HCT116 (cell line): ENCODE measurements around the gene GPX2. TPM values are rescaled to one million over a fixed set of nuclear protein-coding genes. Genes with fewer than 3 reads are reported as not detected.

ENCODE experiments used
- ATAC-seq: fragments of 200-7000 bp; cut with Tn5 transposase; 2 replicates; pipeline ENCODE4 v1.9.1; 2020; ENCODE audit warnings: mild to moderate bottlenecking, moderate library complexity
- BruUV-seq: library from RNA; stranded (reverse); fragments of 400-500 nt; replicated peaks from 2 replicates; lab custom pipeline; 2021; lab: Mats Ljungman, UMichigan
- CTCF ChIA-PET: fragments of 300-600 bp; sonication (Branson Sonifier 250); formaldehyde crosslinking; loops from one replicate; lab custom pipeline; 2021; ENCODE audit warnings: antibody characterized with exemption; lab: Charles Lee
- POLR2A ChIA-PET: fragments of 300-600, 350-600 bp; sonication (Branson Sonifier 250); formaldehyde crosslinking; loops from one replicate; lab custom pipeline; 2021; ENCODE audit warnings: antibody characterized with exemption; lab: Charles Lee
- RAD21 ChIA-PET, 2 experiments: fragments of 300-600 bp; sonication (Branson Sonifier 250); formaldehyde crosslinking; loops; one replicate each; lab custom pipeline; 2023; ENCODE audit warnings: low total read pairs in 2 of 2; ENCODE audit not compliant: uncharacterized antibody in 2 of 2, unreplicated experiment in 2 of 2, low non-redundant PET in 1 of 2; lab: Charles Lee
- DNase-seq: peaks from one replicate; pipeline ENCODE4 v3.0.0-alpha.2; 2010; ENCODE audit warnings: low read depth, low spot score
- H2AFZ ChIP-seq: fragments of 200-600 bp; shearing (Covaris generic), sonication (generic); 2 replicates; pipeline ENCODE4 v1.6.1; 2017; ENCODE audit warnings: low read depth, mixed run types, mixed read lengths, antibody characterized with exemption, low read length; ENCODE audit not compliant: poor library complexity, severe bottlenecking
- H3K27ac ChIP-seq: 2 replicates; pipeline ENCODE4 v1.5.1; 2012; ENCODE audit warnings: low read depth, low read length
- H3K27me3 ChIP-seq: fragments of 200-600 bp; sonication (generic); 2 replicates; pipeline ENCODE4 v1.6.1; 2016; ENCODE audit warnings: mixed run types, low read length, mixed read lengths; ENCODE audit not compliant: insufficient read depth
- H3K36me3 ChIP-seq, 2 experiments: fragments of 200-500 bp in 1 of 2; fragments of 200-600 bp in 1 of 2; sonication (Bioruptor generic) in 1 of 2; sonication (generic) in 1 of 2; 2 replicates each; pipeline versions ENCODE4 v1.5.1 to v1.6.1; 2014 to 2016; ENCODE audit warnings: low read length in 2 of 2, inconsistent platforms in 1 of 2, mixed read lengths in 1 of 2, mixed run types in 1 of 2; ENCODE audit not compliant: insufficient read depth in 2 of 2, control insufficient read depth in 1 of 2
- H3K4me1 ChIP-seq, 2 experiments: fragments of 200-600 bp in 1 of 2; sonication (generic) in 1 of 2; 2 replicates each; pipeline versions ENCODE4 v1.5.1 to v1.6.1; 2012 to 2017; ENCODE audit warnings: low read length in 2 of 2, inconsistent platforms in 1 of 2, mild to moderate bottlenecking in 1 of 2, mixed read lengths in 1 of 2, mixed run types in 1 of 2, moderate library complexity in 1 of 2; ENCODE audit not compliant: insufficient read depth in 2 of 2, control insufficient read depth in 1 of 2
- H3K4me2 ChIP-seq: fragments of 200-600 bp; sonication (generic); 2 replicates; pipeline ENCODE4 v1.6.1; 2017; ENCODE audit warnings: mixed run types, low read length, mixed read lengths
- H3K4me3 ChIP-seq, 2 experiments: fragments of 200-600 bp in 1 of 2; sonication (generic) in 1 of 2; replicated peaks in 1 of 2; 2 replicates each; pipeline ENCODE4 v1.5.1; 2011 to 2016; ENCODE audit warnings: low read length in 2 of 2, control low read depth in 1 of 2, low read depth in 1 of 2, mild to moderate bottlenecking in 1 of 2, mixed read lengths in 1 of 2, mixed run types in 1 of 2
- H3K79me2 ChIP-seq: fragments of 200-600 bp; sonication (generic); 2 replicates; pipeline ENCODE4 v1.6.1; 2017; ENCODE audit warnings: mild to moderate bottlenecking, mixed run types, low read length, moderate library complexity, mixed read lengths; ENCODE audit not compliant: insufficient read depth
- H3K9ac ChIP-seq: fragments of 200-600 bp; sonication (generic); 2 replicates; pipeline ENCODE4 v1.6.1; 2016; ENCODE audit warnings: low read length, mixed read lengths
- H3K9me2 ChIP-seq: fragments of 200-600 bp; sonication (generic), shearing (Covaris generic); 2 replicates; pipeline ENCODE4 v1.6.1; 2017; ENCODE audit warnings: mixed run types, mild to moderate bottlenecking, moderate library complexity; ENCODE audit not compliant: insufficient read depth
- H3K9me3 ChIP-seq, 2 experiments: fragments of 200-500 bp in 1 of 2; fragments of 200-600 bp in 1 of 2; sonication (Bioruptor generic) in 1 of 2; sonication (generic) in 1 of 2; 2 replicates each; pipeline ENCODE4 v1.6.1; 2014 to 2017; ENCODE audit warnings: low read length in 2 of 2, mixed read lengths in 2 of 2, inconsistent platforms in 1 of 2, low read depth in 1 of 2, mild to moderate bottlenecking in 1 of 2, mixed run types in 1 of 2, moderate library complexity in 1 of 2; ENCODE audit not compliant: control insufficient read depth in 1 of 2, insufficient read depth in 1 of 2
- H4K20me1 ChIP-seq: fragments of 200-600 bp; sonication (generic), shearing (Covaris generic); 2 replicates; pipeline ENCODE4 v1.6.1; 2017; ENCODE audit warnings: mixed run types, mild to moderate bottlenecking, moderate library complexity; ENCODE audit not compliant: insufficient read depth
- CTCF ChIP-seq, 3 experiments: fragments of 200-600 bp in 1 of 3; sonication (generic) in 1 of 3; IDR thresholded peaks in 2 of 3; conservative IDR thresholded peaks in 1 of 3; 2 replicates each; pipeline ENCODE4 v1.5.1; 2012 to 2017; ENCODE audit warnings: low read depth in 2 of 3, low read length in 2 of 3, antibody characterized with exemption in 1 of 3, borderline replicate concordance in 1 of 3, control low read depth in 1 of 3, mild to moderate bottlenecking in 1 of 3, mixed read lengths in 1 of 3, mixed run types in 1 of 3, moderate library complexity in 1 of 3; ENCODE audit not compliant: insufficient read depth in 1 of 3
- POLR2AphosphoS5 ChIP-seq: IDR thresholded peaks from 2 replicates; pipeline ENCODE4 v1.6.1; 2011; ENCODE audit warnings: mild to moderate bottlenecking, low read depth, low read length, moderate library complexity
- RAD21 ChIP-seq: IDR thresholded peaks from 2 replicates; pipeline ENCODE4 v1.6.1; 2012; ENCODE audit warnings: low read depth, mild to moderate bottlenecking
- SIN3A ChIP-seq: IDR thresholded peaks from 2 replicates; pipeline ENCODE4 v1.6.1; 2012; ENCODE audit warnings: low read depth
- SRF ChIP-seq: IDR thresholded peaks from 2 replicates; pipeline ENCODE4 v1.6.1; 2012; ENCODE audit warnings: low read depth
- ZNF274 ChIP-seq: fragments of 200-500 bp; sonication (Bioruptor generic); IDR thresholded peaks from 2 replicates; pipeline ENCODE4 v1.6.1; 2014; ENCODE audit warnings: mild to moderate bottlenecking, low read depth, low read length, inconsistent platforms
- intact Hi-C: fragments of 100-400 bp; cut with micrococcal nuclease; formaldehyde crosslinking; loops from 2 replicates; pipeline ENCODE4 v1.10.0; 2022
- total RNA-seq: library from RNA; stranded (reverse); gene quantifications from one replicate; pipeline ENCODE4 v1.2.1, GENCODE V29; 2021; ENCODE audit not compliant: unreplicated experiment
- TF ChIP-seq, protein P1 (sequence below): IDR thresholded peaks from 2 replicates; pipeline ENCODE4 v1.6.1; 2012
- TF ChIP-seq, protein P2 (sequence below): IDR thresholded peaks from 2 replicates; pipeline ENCODE4 v1.6.1; 2012

Gene GPX2
- total RNA-seq, 1 experiment from 2014 or later = 0.61 TPM

DNA sequence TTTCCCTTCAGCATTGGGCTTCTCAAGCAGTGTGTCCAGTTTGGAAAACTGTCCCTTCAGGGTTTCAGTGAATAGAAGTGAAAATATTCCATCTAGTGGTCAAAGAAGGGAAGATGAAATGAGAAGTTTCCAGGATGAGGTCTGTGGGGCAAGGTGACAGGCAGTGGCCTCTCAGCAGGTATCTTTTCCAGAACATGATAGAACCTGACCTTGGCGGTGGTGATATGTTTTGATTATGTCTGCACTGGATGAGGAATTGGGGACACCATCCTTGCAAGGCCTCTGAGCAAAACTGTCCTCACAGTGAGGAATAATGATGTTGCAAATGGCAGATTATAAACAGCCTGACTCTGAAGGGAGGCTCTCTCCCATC lies 4.7 kb downstream of the GPX2 start:
- Histone ChIP-seq H3K4me2 (no peak overlapping the region), H4K20me1 (no peaks in the 10 kb centered on the region), H3K79me2 (no peaks in the 10 kb centered on the region; the same call in 1 of the 2 replicates), H3K9me2 (no peaks in the 10 kb centered on the region), H2AFZ (no peak overlapping the region), H3K27me3 (no peaks in the 10 kb centered on the region)
- peak; percentile 72 for ATAC-seq
- RAD21 ChIA-PET = no interaction called here
- TF ChIP-seq CTCF (IDR thresholded peaks at IDR 0.05 in 2 of 3, conservative IDR thresholded peaks at IDR 0.05 in 1 of 3; ENCODE audit: borderline replicate concordance in 1 of 3, insufficient read depth in 1 of 3, low read depth in 2 of 3, low read length in 2 of 3) (peak; percentile 18 to 52 (median 30); a peak in 3 of 6 replicates), POLR2AphosphoS5 (no peak), RAD21 (peak; percentile 46; the same call in 1 of the 2 replicates)
- TF ChIP-seq, protein P1, sequence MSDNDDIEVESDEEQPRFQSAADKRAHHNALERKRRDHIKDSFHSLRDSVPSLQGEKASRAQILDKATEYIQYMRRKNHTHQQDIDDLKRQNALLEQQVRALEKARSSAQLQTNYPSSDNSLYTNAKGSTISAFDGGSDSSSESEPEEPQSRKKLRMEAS = no peak
- TF ChIP-seq, all 23 proteins: peak for 2
- Histone ChIP-seq H3K27ac (no peak overlapping the region), H3K4me1 (no peaks in the 10 kb centered on the region), H3K4me3 (no peak overlapping the region), H3K9ac (no peak overlapping the region), H3K9me3 (no peaks in the 10 kb centered on the region), H3K36me3 (peaks cover 9% of the 10 kb centered on the region in 2 experiments; a peak in 2 of 4 replicates)
- no peak for DNase-seq
- no TSS peak for BruUV-seq
- POLR2A ChIA-PET = no interaction called here
- CTCF ChIA-PET = no interaction called here
- intact Hi-C loops = no loop called here

- no peak for DNase-seq
- Histone ChIP-seq H3K4me3 (no peak overlapping the region), H3K36me3 (peaks cover 9 to 14% of the 10 kb centered on the region in 2 experiments; a peak in 3 of 4 replicates), H3K9me2 (no peaks in the 10 kb centered on the region), H2AFZ (no peak overlapping the region), H3K9me3 (no peaks in the 10 kb centered on the region), H3K4me2 (no peak overlapping the region), H3K9ac (no peak overlapping the region), H3K79me2 (no peaks in the 10 kb centered on the region; the same call in 1 of the 2 replicates), H4K20me1 (no peaks in the 10 kb centered on the region), H3K4me1 (no peaks in the 10 kb centered on the region), H3K27me3 (no peaks in the 10 kb centered on the region), H3K27ac (no peak overlapping the region)
- intact Hi-C loops = no loop called here
- RAD21 ChIA-PET = no interaction called here
- POLR2A ChIA-PET = no interaction called here
- CTCF ChIA-PET = interaction anchor here (1.6 kb wide), 1 partner anchor 27 kb away, joined by 6 read pairs; no protein-coding TSS in a partner anchor
- TF ChIP-seq, protein P1 = no peak
- no peak for TF ChIP-seq SRF
- TF ChIP-seq, protein P2, sequence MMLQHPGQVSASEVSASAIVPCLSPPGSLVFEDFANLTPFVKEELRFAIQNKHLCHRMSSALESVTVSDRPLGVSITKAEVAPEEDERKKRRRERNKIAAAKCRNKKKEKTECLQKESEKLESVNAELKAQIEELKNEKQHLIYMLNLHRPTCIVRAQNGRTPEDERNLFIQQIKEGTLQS = no peak
- no peak for TF ChIP-seq ZNF274
- no peak for TF ChIP-seq SIN3A
- no peak for TF ChIP-seq POLR2AphosphoS5
- BruUV-seq = no TSS peak
- peak; percentile 25; the same call in 1 of the 2 replicates for ATAC-seq
Measured at GRCh38 chr14:64937171-64937820, 5.2 kb downstream of the GPX2 start.
